SK-N-SH treated with all-trans-retinoic acid at 6 μM for 48 hours (cell line): ENCODE measurements around the gene SLC5A9.

Experiments used
- ATAC-seq: fragments of 200-7000 bp; cut with Tn5 transposase; 3 replicates; pipeline ENCODE4 v1.9.1; 2020; ENCODE audit warnings: mild to moderate bottlenecking, moderate library complexity
- ARNTL ChIP-seq: fragments of 450-650 bp; formaldehyde crosslinking; IDR thresholded peaks from 2 replicates; pipeline ENCODE4 v1.5.0; 2020; ENCODE audit warnings: low read depth, mild to moderate bottlenecking, moderate library complexity, borderline replicate concordance
- CREB5 ChIP-seq: fragments of 250-450 bp; sonication (Bioruptor Pico); IDR thresholded peaks from 2 replicates; pipeline ENCODE4 v1.5.1; 2020; ENCODE audit warnings: low read depth, mild to moderate bottlenecking, moderate library complexity
- CSDC2 ChIP-seq: fragments of 250-450 bp; sonication (Bioruptor Pico); IDR thresholded peaks from 2 replicates; pipeline ENCODE4 v1.5.0; 2020; ENCODE audit warnings: mild to moderate bottlenecking, moderate library complexity
- CSRNP3 ChIP-seq: fragments of 250-450 bp; sonication (Bioruptor Pico); IDR thresholded peaks from 2 replicates; pipeline ENCODE4 v1.5.1; 2021; ENCODE audit warnings: mild to moderate bottlenecking, moderate library complexity
- ESRRG ChIP-seq: fragments of 250-450 bp; sonication (Bioruptor Pico); IDR thresholded peaks from 2 replicates; pipeline ENCODE4 v1.6.1; 2021; ENCODE audit warnings: mild to moderate bottlenecking
- GLIS3 ChIP-seq: fragments of 250-450 bp; sonication (Bioruptor Pico); IDR thresholded peaks from 2 replicates; pipeline ENCODE4 v1.5.0; 2020; ENCODE audit warnings: mild to moderate bottlenecking, moderate library complexity
- ISL1 ChIP-seq: fragments of 250-450 bp; sonication (Bioruptor Pico); IDR thresholded peaks from 2 replicates; pipeline ENCODE4 v2.1.2; 2022; ENCODE audit warnings: mild to moderate bottlenecking, moderate library complexity
- OSR1 ChIP-seq: fragments of 250-450 bp; sonication (Bioruptor Pico); IDR thresholded peaks from 2 replicates; pipeline ENCODE4 v1.8.0; 2022; ENCODE audit warnings: moderate library complexity, mild to moderate bottlenecking, inconsistent platforms
- PATZ1 ChIP-seq: fragments of 250-450 bp; sonication (Bioruptor Pico); IDR thresholded peaks from 2 replicates; pipeline ENCODE4 v1.8.0; 2020; ENCODE audit warnings: mild to moderate bottlenecking, moderate library complexity, borderline replicate concordance
- POU6F1 ChIP-seq: fragments of 250-450 bp; sonication (Bioruptor Pico); IDR thresholded peaks from 2 replicates; pipeline ENCODE4 v1.8.0; 2021; ENCODE audit warnings: low read depth, mild to moderate bottlenecking, moderate library complexity, borderline replicate concordance
- PPARA ChIP-seq: fragments of 250-450 bp; sonication (Bioruptor Pico); IDR thresholded peaks from 2 replicates; pipeline ENCODE4 v1.5.0; 2020; ENCODE audit warnings: mild to moderate bottlenecking, borderline replicate concordance
- SNAI2 ChIP-seq: fragments of 250-450 bp; sonication (Bioruptor Pico); IDR thresholded peaks from 2 replicates; pipeline ENCODE4 v1.5.0; 2020; ENCODE audit warnings: mild to moderate bottlenecking, moderate library complexity
- TCF4 ChIP-seq: fragments of 250-450 bp; sonication (Bioruptor Pico); IDR thresholded peaks from 2 replicates; pipeline ENCODE4 v1.8.0; 2021; ENCODE audit warnings: mild to moderate bottlenecking, moderate library complexity, borderline replicate concordance
- TOX ChIP-seq: fragments of 250-450 bp; sonication (Bioruptor Pico); IDR thresholded peaks from 2 replicates; pipeline ENCODE4 v1.8.0; 2021; ENCODE audit warnings: mild to moderate bottlenecking, moderate library complexity, borderline replicate concordance
- TSHZ2 ChIP-seq: fragments of 250-450 bp; sonication (Bioruptor Pico); IDR thresholded peaks from 2 replicates; pipeline ENCODE4 v1.5.0; 2020; ENCODE audit warnings: mild to moderate bottlenecking, moderate library complexity
- ZC3H10 ChIP-seq: fragments of 250-450 bp; sonication (Bioruptor Pico); IDR thresholded peaks from 2 replicates; pipeline ENCODE4 v1.5.1; 2021; ENCODE audit warnings: mild to moderate bottlenecking, moderate library complexity
- ZFP3 ChIP-seq: fragments of 250-450 bp; sonication (Bioruptor Pico); IDR thresholded peaks from 2 replicates; pipeline ENCODE4 v1.5.0; 2020; ENCODE audit warnings: mild to moderate bottlenecking, moderate library complexity
- ZNF565 ChIP-seq: fragments of 450-650 bp; formaldehyde crosslinking; conservative IDR thresholded peaks from 2 replicates; pipeline ENCODE4 v1.5.0; 2020; ENCODE audit warnings: low read depth, mild to moderate bottlenecking, moderate library complexity
- ZNF8 ChIP-seq: fragments of 450-650 bp; formaldehyde crosslinking; IDR thresholded peaks from 2 replicates; pipeline ENCODE4 v1.5.0; 2020; ENCODE audit warnings: mild to moderate bottlenecking, moderate library complexity

SLC5A9 gene

GRCh38 chr1:48233666-48234485 lies 11.4 kb downstream of the SLC5A9 start:
- no peak for ATAC-seq
- TF ChIP-seq ESRRG (no peak), ARNTL (CRISPR knock-in tag) (no peak)
- TF ChIP-seq, all 23 proteins: peak for 0

- no peak for ATAC-seq
- TF ChIP-seq OSR1, result no peak
- no peak for TF ChIP-seq ZNF8 (CRISPR knock-in tag)
Observed at GRCh38 chr1:48235652-48236051, 13.1 kb downstream of the SLC5A9 start.

- ATAC-seq, result peak; percentile 66
- TF ChIP-seq PPARA (CRISPR knock-in tag), result no peak
- TF ChIP-seq CSRNP3, result no peak
- no peak for TF ChIP-seq ZC3H10 (CRISPR knock-in tag)
- TF ChIP-seq ARNTL (CRISPR knock-in tag), result no peak
- no peak for TF ChIP-seq ESRRG
- no peak for TF ChIP-seq PATZ1 (CRISPR knock-in tag)
- TF ChIP-seq ISL1, result no peak
- no peak for TF ChIP-seq TOX
- TF ChIP-seq ZNF565 (CRISPR knock-in tag), result no peak
- TF ChIP-seq CREB5 (CRISPR knock-in tag), result no peak
- no peak for TF ChIP-seq TSHZ2 (CRISPR knock-in tag)
Observed at GRCh38 chr1:48236716-48237470, 14.4 kb downstream of the SLC5A9 start.

GRCh38 chr1:48242141-48242736 lies 19.7 kb downstream of the SLC5A9 start:
- no peak for ATAC-seq
- no peak for TF ChIP-seq TCF4
- TF ChIP-seq GLIS3, result no peak
- no peak for TF ChIP-seq POU6F1 (CRISPR knock-in tag)
- TF ChIP-seq ISL1, result no peak
- TF ChIP-seq ZNF565 (CRISPR knock-in tag), result no peak
- no peak for TF ChIP-seq OSR1
- TF ChIP-seq SNAI2 (CRISPR knock-in tag), result no peak
- TF ChIP-seq ESRRG, result no peak
- TF ChIP-seq CSDC2, result no peak
- no peak for TF ChIP-seq ARNTL (CRISPR knock-in tag)
- no peak for TF ChIP-seq TOX
- no peak for TF ChIP-seq PATZ1 (CRISPR knock-in tag)
- TF ChIP-seq ZFP3 (CRISPR knock-in tag), result no peak
- no peak for TF ChIP-seq ZNF8 (CRISPR knock-in tag)
